HL-60 (cell line): ENCODE results near the gene DTX3.

ENCODE experiments used
- DNase-seq, 2 experiments: peaks; one replicate each; pipeline ENCODE4 v3.0.0-alpha.2; 2010 to 2020; ENCODE audit warnings: low read depth in 1 of 2, low spot score in 1 of 2
- H3K27ac ChIP-seq: fragments of 250-450 bp; sonication (Bioruptor Pico); replicated peaks from 2 replicates; pipeline ENCODE4 v1.5.1; 2020; ENCODE audit warnings: mild to moderate bottlenecking, moderate library complexity
- H3K27me3 ChIP-seq: fragments of 250-450 bp; sonication (Bioruptor Pico); 2 replicates; pipeline ENCODE4 v1.5.1; 2021; ENCODE audit warnings: mild to moderate bottlenecking, moderate library complexity; ENCODE audit not compliant: insufficient read depth, poor library complexity, severe bottlenecking
- H3K4me3 ChIP-seq: replicated peaks from 2 replicates; pipeline ENCODE4 v1.5.1; 2011; ENCODE audit warnings: mild to moderate bottlenecking, control low read depth, low read length; ENCODE audit not compliant: insufficient read depth
- CTCF ChIP-seq: IDR thresholded peaks from one replicate; pipeline ENCODE4 v1.5.1; 2011; ENCODE audit warnings: low read length, control low read depth, inconsistent platforms; ENCODE audit not compliant: insufficient read depth
- GABPA ChIP-seq: IDR thresholded peaks from 2 replicates; pipeline ENCODE4 v1.6.1; 2012; ENCODE audit warnings: low read depth
- POLR2AphosphoS5 ChIP-seq: IDR thresholded peaks from 2 replicates; pipeline ENCODE4 v1.6.1; 2012; ENCODE audit warnings: low read depth
- REST ChIP-seq: IDR thresholded peaks from 2 replicates; pipeline ENCODE4 v1.6.1; 2012; ENCODE audit warnings: low read depth; ENCODE audit not compliant: insufficient replicate concordance
- SPI1 ChIP-seq: IDR thresholded peaks from 2 replicates; pipeline ENCODE4 v1.6.1; 2012; ENCODE audit warnings: low read depth, mild to moderate bottlenecking, borderline replicate concordance

Gene DTX3

DNA sequence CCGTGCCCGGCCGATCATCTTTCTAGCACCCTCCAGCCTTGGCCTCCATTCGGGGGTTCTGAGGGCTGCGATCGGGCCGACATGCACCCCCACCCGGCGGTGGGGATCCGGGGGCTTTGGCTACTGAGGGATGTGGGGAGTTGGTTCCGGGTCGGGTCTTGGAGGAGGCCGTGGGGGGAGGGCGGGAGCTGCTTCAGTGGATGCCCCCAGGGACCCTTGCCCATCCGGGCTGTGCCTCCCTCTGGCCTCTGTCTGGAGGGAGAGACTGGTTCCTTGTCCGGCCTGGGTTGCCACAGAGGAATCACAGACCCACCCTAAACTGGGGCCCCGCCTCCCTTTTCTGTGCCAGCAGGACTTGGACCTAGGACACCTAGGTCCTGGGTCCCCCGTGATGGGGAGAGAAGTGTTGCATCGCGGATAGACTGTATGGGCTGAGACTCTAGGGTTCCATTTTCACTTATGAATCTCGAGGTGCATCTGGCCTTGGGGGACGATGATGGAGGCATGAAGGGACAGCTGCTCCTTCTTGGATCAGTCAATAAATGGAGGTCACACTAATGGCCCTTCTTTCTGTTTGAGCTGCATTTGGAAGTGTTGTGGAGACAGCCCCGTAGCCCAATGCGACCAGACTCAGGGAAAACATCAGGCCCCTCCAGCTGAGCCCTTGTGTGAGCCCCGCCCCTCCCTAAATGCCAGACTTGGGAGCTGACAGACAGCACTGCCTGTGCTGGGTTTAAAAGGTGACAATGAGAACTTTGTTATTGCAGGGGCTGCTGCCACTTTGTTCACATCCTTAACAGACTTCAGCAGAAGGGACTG, 577 bp downstream of the DTX3 start:
- peaks cover 33% of the 10 kb centered on the region for H3K27me3 ChIP-seq
- no peak for DNase-seq
- TF ChIP-seq CTCF: no peak
- no peak for TF ChIP-seq SPI1
- TF ChIP-seq GABPA: no peak
- no peak for TF ChIP-seq POLR2AphosphoS5
- no peak for TF ChIP-seq REST
- peak overlapping the region; percentile 21 for H3K4me3 ChIP-seq
- H3K27ac ChIP-seq: no peak overlapping the region

DNA sequence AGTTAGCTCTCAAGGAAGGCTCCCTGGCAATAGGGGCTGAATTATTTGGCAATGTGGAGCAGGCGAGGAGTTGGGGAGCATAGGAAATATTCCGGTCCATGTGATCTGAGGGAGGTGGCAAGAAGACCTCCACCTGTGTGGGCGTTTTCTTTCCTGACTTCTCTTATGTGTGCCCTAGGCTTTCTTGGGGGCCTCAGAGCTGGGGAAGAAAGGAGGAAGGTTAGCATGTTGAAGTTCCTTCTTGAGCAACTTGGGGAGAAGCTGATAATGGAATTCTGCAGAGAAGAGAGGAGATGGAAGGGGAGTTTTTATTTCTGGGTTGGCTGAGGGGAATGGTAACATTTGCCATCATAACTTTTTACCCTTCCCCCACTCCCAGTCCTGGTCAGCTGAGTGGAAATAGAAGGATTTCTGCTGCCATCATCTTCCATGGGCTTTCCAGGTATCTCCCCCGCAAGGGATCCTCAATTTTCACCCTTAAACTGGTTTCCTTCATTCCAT, 1.2 kb downstream of the DTX3 start:
- TF ChIP-seq CTCF (no peak), GABPA (no peak), SPI1 (no peak), REST (no peak), POLR2AphosphoS5 (no peak)
- no peak for DNase-seq
- H3K4me3 ChIP-seq: no peak overlapping the region
- no peak overlapping the region for H3K27ac ChIP-seq
- peaks cover 40% of the 10 kb centered on the region for H3K27me3 ChIP-seq

DNA sequence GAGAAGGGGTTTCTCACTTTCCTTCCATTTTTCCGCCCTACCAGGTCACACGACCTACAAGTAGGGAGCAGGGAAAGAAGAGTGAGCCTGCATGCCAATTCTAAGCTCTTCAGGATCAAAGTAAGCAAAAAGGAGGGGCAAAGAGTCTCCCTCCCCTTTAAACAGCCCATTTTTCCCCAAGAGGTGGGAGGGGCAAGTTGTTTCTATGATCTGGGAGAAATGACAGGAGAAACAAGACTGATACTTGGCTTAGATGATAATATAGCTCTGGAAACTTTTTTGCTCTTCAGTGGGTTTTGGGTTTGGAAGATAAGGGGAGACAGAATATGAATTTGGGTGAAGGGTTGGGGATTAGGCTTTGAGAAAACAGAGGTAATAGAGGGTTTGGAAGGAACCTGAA, 1.8 kb downstream of the DTX3 start:
- Histone ChIP-seq H3K4me3 (no peak overlapping the region), H3K27me3 (peaks cover 45% of the 10 kb centered on the region), H3K27ac (no peak overlapping the region)
- DNase-seq: no peak
- no peak for TF ChIP-seq REST
- TF ChIP-seq SPI1: no peak
- TF ChIP-seq CTCF: no peak
- TF ChIP-seq GABPA: no peak
- no peak for TF ChIP-seq POLR2AphosphoS5
